ENCODE data around the gene BAIAP2. TPM values are rescaled to one million over a fixed set of nuclear protein-coding genes. Genes with fewer than 3 reads are reported as not detected.

BAIAP2 gene
- total and polyA plus RNA-seq, 10 of the 15 experiments (the other 5 are each of a cell fraction or from before 2014, with no cell fraction given), result 0.15 to 1.2 (median 0.46) TPM; not detected in 2

- TF ChIP-seq JUNB (IDR thresholded peaks at IDR 0.05), result no peak
- TF ChIP-seq MTA3 (IDR thresholded peaks at IDR 0.05; ENCODE audit: borderline replicate concordance, low read length), result no peak
- peak; percentile 46 for TF ChIP-seq MXI1 (IDR thresholded peaks at IDR 0.05; ENCODE audit: low read depth, low read length)
- TF ChIP-seq EP300 (IDR thresholded peaks at IDR 0.05; ENCODE audit: borderline replicate concordance in 1 of 2, control insufficient read depth in 1 of 2, low read depth in 2 of 2, low read length in 2 of 2), result no peak
- TF ChIP-seq PKNOX1 (IDR thresholded peaks at IDR 0.05), result no peak
- no peak for TF ChIP-seq SREBF2 (IDR thresholded peaks at IDR 0.05; ENCODE audit: low read length)
- no peak for TF ChIP-seq CHD4 (IDR thresholded peaks at IDR 0.05)
- peak in 1 of 2 experiments; percentile 57; a peak in 1 of 3 replicates for TF ChIP-seq EGR1 (IDR thresholded peaks at IDR 0.05; ENCODE audit: borderline replicate concordance in 1 of 2, low read depth in 2 of 2, low read length in 2 of 2)
- TF ChIP-seq LARP7 (IDR thresholded peaks at IDR 0.05), result peak; percentile 98
- no peak for TF ChIP-seq TCF3 (IDR thresholded peaks at IDR 0.05; ENCODE audit: borderline replicate concordance, insufficient read depth, low read depth, low read length)
- no peak for TF ChIP-seq NFIC (IDR thresholded peaks at IDR 0.05; ENCODE audit: low read depth, low read length)
- TF ChIP-seq SMAD1 (IDR thresholded peaks at IDR 0.05; ENCODE audit: low read depth, partially characterized antibody), result no peak
- TF ChIP-seq TARDBP (IDR thresholded peaks at IDR 0.05; ENCODE audit: borderline replicate concordance), result no peak
- no peak for TF ChIP-seq CBX3 (IDR thresholded peaks at IDR 0.05; ENCODE audit: borderline replicate concordance, low read depth)
- no peak for TF ChIP-seq ETV6 (conservative IDR thresholded peaks at IDR 0.05 in 1 of 2, IDR thresholded peaks at IDR 0.05 in 1 of 2; ENCODE audit: borderline replicate concordance in 1 of 2, low read depth in 1 of 2)
- no peak for TF ChIP-seq RAD51 (IDR thresholded peaks at IDR 0.05)
- TF ChIP-seq ZNF24 (IDR thresholded peaks at IDR 0.05), result peak; percentile 88
- peak; percentile 80 for TF ChIP-seq HCFC1 (IDR thresholded peaks at IDR 0.05; ENCODE audit: low read length)
- no peak for TF ChIP-seq PAX8 (IDR thresholded peaks at IDR 0.05)
- TF ChIP-seq MEF2B (IDR thresholded peaks at IDR 0.05; ENCODE audit: partially characterized antibody, poor library complexity, severe bottlenecking), result no peak
- no peak for TF ChIP-seq HSF1 (IDR thresholded peaks at IDR 0.05; ENCODE audit: low read depth, low read length)
- TF ChIP-seq IRF3 (IDR thresholded peaks at IDR 0.05), result no peak
These were observed 43.3 kb upstream of the BAIAP2 start, which contains the start of gene CHMP6 (continued) for GRCh38 chr17:80991645-80992076.
